ENCODE measurements around the gene CHL1. TPM values are rescaled to one million over a fixed set of nuclear protein-coding genes. Genes with fewer than 3 reads are reported as not detected.

CHL1 gene
- not detected for total RNA-seq

DNA sequence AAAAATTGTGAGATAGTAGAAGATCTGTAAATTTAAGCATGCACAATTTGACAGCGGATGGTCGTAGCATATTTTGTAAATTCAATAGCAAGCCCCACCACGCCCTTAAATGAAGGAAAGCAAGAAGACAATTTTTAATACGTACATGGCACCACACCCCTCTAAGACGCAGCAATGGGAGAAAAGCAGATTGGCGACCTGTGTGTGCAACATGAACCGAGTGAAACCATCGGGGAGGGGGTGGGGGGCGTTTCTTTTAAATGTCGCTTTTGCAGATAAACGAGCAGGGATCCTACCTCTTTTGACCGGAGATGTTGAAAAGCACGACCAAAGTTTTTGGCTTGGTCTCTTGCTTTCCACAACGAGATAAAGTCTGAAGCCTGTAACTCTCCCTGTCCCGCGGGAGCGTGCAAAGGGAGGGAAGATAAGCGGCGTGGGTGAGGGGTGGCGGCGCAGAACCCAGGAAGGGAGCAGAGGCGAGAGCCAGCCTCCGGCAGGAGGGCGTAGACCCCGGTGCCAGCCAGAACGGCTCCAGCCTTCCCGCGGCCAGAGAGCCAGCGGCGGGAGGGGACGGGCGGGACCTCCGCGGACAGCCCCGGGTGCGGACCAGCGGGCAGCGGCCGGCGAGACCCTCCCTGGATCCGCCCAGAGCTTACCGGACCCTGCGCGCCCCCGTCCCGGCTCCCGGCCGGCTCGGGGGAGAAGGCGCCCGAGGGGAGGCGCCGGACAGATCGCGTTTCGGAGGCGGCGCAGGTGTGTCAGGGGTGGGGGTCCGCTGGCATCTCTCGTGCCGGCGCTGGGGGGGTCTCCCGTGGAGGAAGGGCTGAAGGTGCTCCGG lies at the start of gene CHL1:
CHL1 (plus strand) TSS at position 453 of the 838 bp plus-strand sequence. CDS start 123,014 bp downstream, outside the sequence.
- CTCF ChIA-PET = no interaction called here
- Mint-ChIP-seq H3K27ac (peak within 1 kb of the TSS; percentile 5), H3K36me3 (ENCODE audit: low read depth) (peaks cover 4% of the 10 kb centered on the region), H3K4me1 (ENCODE audit: low read depth) (no peaks in the 10 kb centered on the region), H3K9me3 (ENCODE audit: insufficient read depth) (no peaks in the 10 kb centered on the region), H3K27me3 (ENCODE audit: low read depth) (peaks cover 16% of the 10 kb centered on the region), H3K4me3 (no peak within 1 kb of the TSS)
- DNase-seq (no peak), ATAC-seq (no peak)
- POLR2A ChIA-PET = no interaction called here

DNA sequence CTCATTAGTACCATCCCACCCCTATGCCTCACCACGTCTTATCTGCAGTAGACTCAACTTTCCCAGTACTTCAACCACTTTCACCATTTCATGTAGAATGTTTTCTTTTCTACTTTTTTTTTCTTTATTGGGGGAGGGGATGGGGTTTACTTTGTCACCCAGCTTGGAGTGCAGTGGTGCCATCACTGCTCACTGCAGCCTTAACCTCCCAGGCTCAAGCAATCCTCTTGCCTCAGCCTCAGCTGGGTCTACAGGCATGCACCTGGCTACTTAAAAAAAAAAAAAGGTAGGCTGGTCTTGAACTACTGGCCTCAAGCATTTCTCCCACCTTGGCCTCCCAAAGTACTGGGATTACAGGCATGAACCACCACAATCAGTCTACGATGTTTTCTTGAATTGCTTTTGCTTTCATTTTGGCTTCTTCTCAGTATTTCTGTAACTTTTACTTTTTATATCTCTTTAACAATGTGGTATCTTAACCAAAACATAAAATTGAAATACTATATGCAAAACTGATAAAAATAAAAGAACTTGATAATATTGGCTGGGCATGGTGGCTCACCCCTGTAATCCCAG lies 44.9 kb upstream of the CHL1 start:
- no peaks in the 10 kb centered on the region for H3K27me3 Mint-ChIP-seq (ENCODE audit: low read depth)
- no peak for ATAC-seq
- H3K4me3 Mint-ChIP-seq = no peak overlapping the region
- no peaks in the 10 kb centered on the region for H3K36me3 Mint-ChIP-seq (ENCODE audit: low read depth)
- POLR2A ChIA-PET = no interaction called here
- CTCF ChIA-PET = no interaction called here
- no peaks in the 10 kb centered on the region for H3K9me3 Mint-ChIP-seq (ENCODE audit: insufficient read depth)
- H3K4me1 Mint-ChIP-seq (ENCODE audit: low read depth) = no peaks in the 10 kb centered on the region
- no peak for DNase-seq
- H3K27ac Mint-ChIP-seq = no peak overlapping the region

GRCh38 chr3:159974-160373 lies 36.6 kb upstream of the CHL1 start:
- Mint-ChIP-seq H3K9me3 (ENCODE audit: insufficient read depth) (no peaks in the 10 kb centered on the region), H3K27me3 (ENCODE audit: low read depth) (no peaks in the 10 kb centered on the region), H3K36me3 (ENCODE audit: low read depth) (no peaks in the 10 kb centered on the region), H3K27ac (no peak overlapping the region), H3K4me1 (ENCODE audit: low read depth) (no peaks in the 10 kb centered on the region), H3K4me3 (no peak overlapping the region)
- DNase-seq (no peak), ATAC-seq (no peak)
- ChIA-PET CTCF (no interaction called here), POLR2A (no interaction called here)

- no peaks in the 10 kb centered on the region for H3K9me3 Mint-ChIP-seq (ENCODE audit: insufficient read depth)
- ChIA-PET POLR2A (no interaction called here), CTCF (no interaction called here)
- no peak overlapping the region for H3K4me3 Mint-ChIP-seq
- H3K4me1 Mint-ChIP-seq (ENCODE audit: low read depth) = no peaks in the 10 kb centered on the region
- H3K36me3 Mint-ChIP-seq (ENCODE audit: low read depth) = no peaks in the 10 kb centered on the region
- ATAC-seq (no peak), DNase-seq (no peak)
- no peak overlapping the region for H3K27ac Mint-ChIP-seq
- H3K27me3 Mint-ChIP-seq (ENCODE audit: low read depth) = no peaks in the 10 kb centered on the region
Measured at GRCh38 chr3:166071-166470, 30.5 kb upstream of the CHL1 start.

GRCh38 chr3:166799-167198 lies 29.8 kb upstream of the CHL1 start:
- CTCF ChIA-PET = no interaction called here
- no peaks in the 10 kb centered on the region for H3K36me3 Mint-ChIP-seq (ENCODE audit: low read depth)
- H3K4me1 Mint-ChIP-seq (ENCODE audit: low read depth) = no peaks in the 10 kb centered on the region
- DNase-seq (no peak), ATAC-seq (no peak)
- POLR2A ChIA-PET = no interaction called here
- H3K4me3 Mint-ChIP-seq = no peak overlapping the region
- no peak overlapping the region for H3K27ac Mint-ChIP-seq
- H3K27me3 Mint-ChIP-seq (ENCODE audit: low read depth) = no peaks in the 10 kb centered on the region
- no peaks in the 10 kb centered on the region for H3K9me3 Mint-ChIP-seq (ENCODE audit: insufficient read depth)

- Mint-ChIP-seq H3K4me1 (ENCODE audit: low read depth) (no peaks in the 10 kb centered on the region), H3K4me3 (no peak overlapping the region), H3K9me3 (ENCODE audit: insufficient read depth) (no peaks in the 10 kb centered on the region), H3K36me3 (ENCODE audit: low read depth) (no peaks in the 10 kb centered on the region), H3K27me3 (ENCODE audit: low read depth) (no peaks in the 10 kb centered on the region), H3K27ac (no peak overlapping the region)
- ChIA-PET CTCF (no interaction called here), POLR2A (no interaction called here)
- ATAC-seq = no peak
- no peak for DNase-seq
Measured at GRCh38 chr3:173886-174285, 22.7 kb upstream of the CHL1 start.

DNA sequence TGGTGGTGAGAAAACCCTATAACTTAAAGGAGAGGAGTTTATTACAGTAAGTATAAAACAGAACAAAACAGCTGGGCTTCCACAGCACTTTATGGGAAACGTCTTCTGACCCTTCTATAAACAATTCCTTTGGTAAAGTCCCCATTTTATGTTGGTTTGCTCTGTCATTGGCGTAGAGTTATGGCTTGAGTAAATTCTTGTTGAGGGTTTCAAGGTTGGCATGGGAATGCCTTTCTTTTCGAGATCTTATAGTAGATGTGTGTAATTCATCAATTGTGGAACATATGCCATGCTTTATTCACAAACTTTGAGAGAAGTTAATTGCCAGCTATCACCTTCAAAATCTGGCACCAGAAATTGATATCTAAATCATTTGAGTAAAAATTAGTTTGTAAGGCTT lies 11.6 kb upstream of the CHL1 start:
- no peak for ATAC-seq
- CTCF ChIA-PET = no interaction called here
- H3K27me3 Mint-ChIP-seq (ENCODE audit: low read depth) = no peaks in the 10 kb centered on the region

DNA sequence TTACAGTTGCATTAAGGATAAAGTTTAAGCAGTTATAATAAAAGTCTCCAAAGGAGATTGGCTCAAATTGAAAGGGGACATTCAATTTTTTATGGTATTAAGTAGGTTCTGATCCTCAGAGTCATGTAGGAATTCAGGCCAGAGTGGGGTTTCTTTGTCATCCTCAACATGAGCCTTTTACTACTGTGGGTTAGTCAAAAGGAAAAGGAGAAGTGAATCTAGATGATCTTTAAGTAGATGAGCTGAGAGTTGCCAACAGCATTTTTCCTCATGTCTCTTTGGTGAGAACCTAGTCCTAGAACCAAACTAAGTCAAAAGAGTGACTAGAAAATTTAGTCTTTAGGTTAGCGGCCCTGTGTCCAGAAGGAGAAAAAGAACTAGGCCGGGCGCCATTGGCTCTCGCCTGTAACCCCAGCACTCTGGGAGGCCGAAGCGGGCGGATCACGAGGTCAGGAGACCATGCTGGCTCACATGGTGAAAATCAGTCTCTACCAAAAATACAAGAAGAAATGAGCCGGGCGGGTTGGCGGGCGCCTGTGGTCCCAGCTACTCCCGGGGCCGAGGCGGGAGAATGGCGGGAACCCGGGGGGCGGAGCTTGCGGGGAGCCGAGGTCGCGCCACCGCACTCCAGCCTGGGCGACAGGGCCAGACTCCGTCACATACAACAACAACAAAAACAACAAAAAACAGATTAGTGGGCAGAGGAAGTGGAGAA lies 4.2 kb upstream of the CHL1 start:
- no peaks in the 10 kb centered on the region for H3K9me3 Mint-ChIP-seq (ENCODE audit: insufficient read depth)
- peaks cover 4% of the 10 kb centered on the region for H3K36me3 Mint-ChIP-seq (ENCODE audit: low read depth)
- ChIA-PET POLR2A (no interaction called here), CTCF (no interaction called here)
- H3K27me3 Mint-ChIP-seq (ENCODE audit: low read depth) = peaks cover 12% of the 10 kb centered on the region
- ATAC-seq = no peak
- H3K4me1 Mint-ChIP-seq (ENCODE audit: low read depth) = no peaks in the 10 kb centered on the region
- DNase-seq = no peak
- H3K4me3 Mint-ChIP-seq = no peak overlapping the region
- no peak overlapping the region for H3K27ac Mint-ChIP-seq

More for the DNA sequence above, 11.6 kb upstream of the CHL1 start:
- POLR2A ChIA-PET = no interaction called here
- no peak for DNase-seq
- Mint-ChIP-seq H3K4me3 (no peak overlapping the region), H3K4me1 (ENCODE audit: low read depth) (no peaks in the 10 kb centered on the region), H3K9me3 (ENCODE audit: insufficient read depth) (no peaks in the 10 kb centered on the region), H3K36me3 (ENCODE audit: low read depth) (no peaks in the 10 kb centered on the region), H3K27ac (no peak overlapping the region)

GRCh38 chr3:194001-194400 lies 2.6 kb upstream of the CHL1 start:
- Mint-ChIP-seq H3K27ac (no peak overlapping the region), H3K27me3 (ENCODE audit: low read depth) (peaks cover 14% of the 10 kb centered on the region), H3K4me1 (ENCODE audit: low read depth) (no peaks in the 10 kb centered on the region), H3K9me3 (ENCODE audit: insufficient read depth) (no peaks in the 10 kb centered on the region), H3K36me3 (ENCODE audit: low read depth) (peaks cover 4% of the 10 kb centered on the region), H3K4me3 (no peak overlapping the region)
- DNase-seq (no peak), ATAC-seq (no peak)
- ChIA-PET POLR2A (no interaction called here), CTCF (no interaction called here)

GRCh38 chr3:194421-194820 lies 2.1 kb upstream of the CHL1 start:
- Mint-ChIP-seq H3K36me3 (ENCODE audit: low read depth) (peaks cover 4% of the 10 kb centered on the region), H3K9me3 (ENCODE audit: insufficient read depth) (no peaks in the 10 kb centered on the region), H3K4me3 (no peak overlapping the region), H3K4me1 (ENCODE audit: low read depth) (no peaks in the 10 kb centered on the region), H3K27ac (no peak overlapping the region), H3K27me3 (ENCODE audit: low read depth) (peaks cover 16% of the 10 kb centered on the region)
- no peak for ATAC-seq
- POLR2A ChIA-PET = no interaction called here
- no peak for DNase-seq
- CTCF ChIA-PET = no interaction called here

DNA sequence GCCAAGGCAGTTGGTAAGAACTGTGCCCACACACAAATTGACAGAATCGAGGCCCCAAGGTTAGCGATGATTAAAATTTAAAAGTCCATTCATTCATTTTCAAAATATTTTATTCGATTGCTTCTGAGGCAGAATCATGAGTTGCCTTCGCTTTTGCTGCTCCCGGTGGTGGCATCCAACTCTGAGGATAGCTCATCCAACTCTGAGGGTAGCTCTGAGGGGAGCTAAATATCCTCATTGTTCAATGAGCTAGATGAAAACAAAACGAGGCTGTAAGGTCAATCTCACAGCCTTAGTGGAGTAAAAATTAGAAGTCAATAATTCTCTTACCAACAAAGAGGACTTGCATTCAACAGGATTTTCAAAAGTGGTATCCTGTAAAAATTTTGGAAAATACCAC lies 897 bp upstream of the CHL1 start:
- CTCF ChIA-PET = no interaction called here
- ATAC-seq = no peak

GRCh38 chr3:197149-197827 lies 725 bp downstream of the CHL1 start:
- no peak overlapping the region for H3K4me3 Mint-ChIP-seq
- no peaks in the 10 kb centered on the region for H3K4me1 Mint-ChIP-seq (ENCODE audit: low read depth)
- H3K9me3 Mint-ChIP-seq (ENCODE audit: insufficient read depth) = no peaks in the 10 kb centered on the region
- peaks cover 16% of the 10 kb centered on the region for H3K27me3 Mint-ChIP-seq (ENCODE audit: low read depth)
- DNase-seq (no peak), ATAC-seq (no peak)
- H3K27ac Mint-ChIP-seq = no peak overlapping the region
- peaks cover 4% of the 10 kb centered on the region for H3K36me3 Mint-ChIP-seq (ENCODE audit: low read depth)
- POLR2A ChIA-PET = no interaction called here
- CTCF ChIA-PET = no interaction called here

More for the DNA sequence above, 897 bp upstream of the CHL1 start:
- POLR2A ChIA-PET = no interaction called here
- Mint-ChIP-seq H3K27ac (no peak overlapping the region), H3K4me1 (ENCODE audit: low read depth) (no peaks in the 10 kb centered on the region), H3K36me3 (ENCODE audit: low read depth) (peaks cover 4% of the 10 kb centered on the region), H3K9me3 (ENCODE audit: insufficient read depth) (no peaks in the 10 kb centered on the region), H3K27me3 (ENCODE audit: low read depth) (peaks cover 16% of the 10 kb centered on the region), H3K4me3 (no peak overlapping the region)
- no peak for DNase-seq
